Suprapubic skin (tissue), 4 donors: ENCODE results near the gene NTF4. TPM values are rescaled to one million over a fixed set of nuclear protein-coding genes. Genes with fewer than 3 reads are reported as not detected.

Experiments
- DNase-seq, 2 donors: peaks; one replicate each; pipeline ENCODE4 v3.0.0-alpha.2; 2019; ENCODE audit warnings: low spot score in 2 of 2
- H3K27ac ChIP-seq: fragments of 200-600 bp; sonication (generic); one replicate; pipeline ENCODE4 v1.5.1; 2019
- H3K27me3 ChIP-seq: fragments of 200-600 bp; sonication (generic); one replicate; pipeline ENCODE4 v1.5.1; 2019
- H3K36me3 ChIP-seq: fragments of 200-600 bp; sonication (generic); one replicate; pipeline ENCODE4 v1.5.1; 2019
- H3K4me1 ChIP-seq: fragments of 200-600 bp; sonication (generic); one replicate; pipeline ENCODE4 v1.5.1; 2019
- H3K4me3 ChIP-seq: fragments of 200-600 bp; sonication (generic); one replicate; pipeline ENCODE4 v1.5.1; 2019; ENCODE audit warnings: mild to moderate bottlenecking
- H3K9me3 ChIP-seq: fragments of 200-600 bp; sonication (generic); one replicate; pipeline ENCODE4 v1.5.1; 2019
- CTCF ChIP-seq, 2 donors: fragments of 200-600 bp in 1 of 2; fragments of 450-650 bp in 1 of 2; sonication (generic) in 1 of 2; IDR thresholded peaks; one replicate each; pipeline ENCODE4 v1.5.1; 2016 to 2019; ENCODE audit warnings: antibody characterized with exemption in 2 of 2, mild to moderate bottlenecking in 1 of 2, moderate library complexity in 1 of 2
- EP300 ChIP-seq: sonication (generic); formaldehyde crosslinking; IDR thresholded peaks from one replicate; pipeline ENCODE4 v1.6.1; 2017; ENCODE audit warnings: antibody characterized with exemption
- POLR2A ChIP-seq, 2 donors: fragments of 450-650 bp; IDR thresholded peaks; one replicate each; pipeline ENCODE4 v1.6.1; 2017; ENCODE audit warnings: antibody characterized with exemption in 2 of 2, mild to moderate bottlenecking in 2 of 2, moderate library complexity in 2 of 2
- POLR2AphosphoS5 ChIP-seq, 3 donors: sonication (generic); formaldehyde crosslinking; IDR thresholded peaks; one replicate each; pipeline ENCODE4 v1.6.1; 2017; ENCODE audit warnings: antibody characterized with exemption in 3 of 3
- WGBS: methylation state at CpG from one replicate; pipeline ENCODE4 v1.1.5; 2018; 5-methylcytosine and 5-hydroxymethylcytosine counted together
- total RNA-seq, 4 donors: library from RNA; depleted of rRNA; stranded (reverse); fragments of >200 nt; gene quantifications; one replicate each; pipeline ENCODE4 v1.1.0, GENCODE V29; 2016

NTF4 gene
- total RNA-seq, 4 donors from 2014 or later = 7.8 to 22.5 (median 13.1) TPM

- Histone ChIP-seq H3K27ac (no peak overlapping the region), H3K9me3 (no peaks in the 10 kb centered on the region), H3K4me1 (peaks cover 12% of the 10 kb centered on the region), H3K27me3 (no peaks in the 10 kb centered on the region), H3K4me3 (no peak overlapping the region), H3K36me3 (peaks cover 89% of the 10 kb centered on the region)
- 76% methylated on average over 22 of the region's 23 CpGs for WGBS
- TF ChIP-seq POLR2A (IDR thresholded peaks at IDR 0.05) (no peak), POLR2AphosphoS5 (IDR thresholded peaks at IDR 0.05) (no peak), CTCF (IDR thresholded peaks at IDR 0.05) (no peak), EP300 (no peak)
- no peak for DNase-seq
Observed at GRCh38 chr19:49094505-49095482, 30.2 kb upstream of the NTF4 start.

- H3K27ac ChIP-seq = no peak overlapping the region
- H3K27me3 ChIP-seq = no peaks in the 10 kb centered on the region
- TF ChIP-seq EP300 (no peak), POLR2AphosphoS5 (IDR thresholded peaks at IDR 0.05) (no peak), POLR2A (IDR thresholded peaks at IDR 0.05) (no peak), CTCF (IDR thresholded peaks at IDR 0.05) (no peak)
- H3K4me1 ChIP-seq = peaks cover 12% of the 10 kb centered on the region
- H3K4me3 ChIP-seq = no peak overlapping the region
- WGBS = 89% methylated on average over 6 of the region's 6 CpGs
- peaks cover 83% of the 10 kb centered on the region for H3K36me3 ChIP-seq
- DNase-seq = no peak
- no peaks in the 10 kb centered on the region for H3K9me3 ChIP-seq
Observed at GRCh38 chr19:49092686-49093085, 28.1 kb upstream of the NTF4 start.

GRCh38 chr19:49091391-49092038 lies 26.9 kb upstream of the NTF4 start:
- TF ChIP-seq CTCF (IDR thresholded peaks at IDR 0.05) (no peak), POLR2A (IDR thresholded peaks at IDR 0.05) (no peak), EP300 (no peak), POLR2AphosphoS5 (IDR thresholded peaks at IDR 0.05) (no peak)
- H3K4me1 ChIP-seq = peaks cover 21% of the 10 kb centered on the region
- H3K27ac ChIP-seq = no peak overlapping the region
- WGBS = 90% methylated on average over 17 of the region's 17 CpGs
- H3K4me3 ChIP-seq = no peak overlapping the region
- H3K27me3 ChIP-seq = no peaks in the 10 kb centered on the region
- peaks cover 81% of the 10 kb centered on the region for H3K36me3 ChIP-seq
- no peaks in the 10 kb centered on the region for H3K9me3 ChIP-seq
- DNase-seq = no peak

GRCh38 chr19:49086296-49086695 lies 21.7 kb upstream of the NTF4 start:
- H3K9me3 ChIP-seq = no peaks in the 10 kb centered on the region
- DNase-seq = no peak
- H3K4me1 ChIP-seq = peaks cover 29% of the 10 kb centered on the region
- no peaks in the 10 kb centered on the region for H3K27me3 ChIP-seq
- TF ChIP-seq POLR2AphosphoS5 (IDR thresholded peaks at IDR 0.05) (no peak), CTCF (IDR thresholded peaks at IDR 0.05) (no peak), EP300 (no peak), POLR2A (IDR thresholded peaks at IDR 0.05) (no peak)
- H3K4me3 ChIP-seq = peak overlapping the region; percentile 73
- H3K36me3 ChIP-seq = peaks cover 32% of the 10 kb centered on the region
- WGBS = 33% methylated on average over 11 of the region's 11 CpGs
- no peak overlapping the region for H3K27ac ChIP-seq

GRCh38 chr19:49085868-49086232 lies 21.2 kb upstream of the NTF4 start:
- TF ChIP-seq EP300 (no peak), POLR2AphosphoS5 (IDR thresholded peaks at IDR 0.05) (no peak), POLR2A (IDR thresholded peaks at IDR 0.05) (no peak), CTCF (IDR thresholded peaks at IDR 0.05) (no peak)

More at GRCh38 chr19:49085868-49086232, 21.2 kb upstream of the NTF4 start:
- H3K27ac ChIP-seq = peak overlapping the region; percentile 88
- no peak for DNase-seq
- peak overlapping the region; percentile 73 for H3K4me3 ChIP-seq
- peaks cover 27% of the 10 kb centered on the region for H3K36me3 ChIP-seq
- H3K9me3 ChIP-seq = no peaks in the 10 kb centered on the region
- WGBS = 1% methylated on average over 14 of the region's 14 CpGs
- H3K4me1 ChIP-seq = peaks cover 29% of the 10 kb centered on the region
- no peaks in the 10 kb centered on the region for H3K27me3 ChIP-seq
